ENCODE measurements around the gene ZC3H6.

GRCh38 chr2:112268547-112268946 is 6.8 kb upstream of the ZC3H6 start:
- no peak for TF ChIP-seq CTCF (conservative IDR thresholded peaks at IDR 0.05 in 1 of 2, IDR thresholded peaks at IDR 0.05 in 1 of 2; ENCODE audit: low read depth in 1 of 2, low read length in 2 of 2)
- no peak for TF ChIP-seq EZH2 (IDR thresholded peaks at IDR 0.05; ENCODE audit: low read length, missing control alignments)

Measured in fibroblast of lung (primary cell).